ENCODE data around the gene HOXA3.

Gene HOXA3

DNA sequence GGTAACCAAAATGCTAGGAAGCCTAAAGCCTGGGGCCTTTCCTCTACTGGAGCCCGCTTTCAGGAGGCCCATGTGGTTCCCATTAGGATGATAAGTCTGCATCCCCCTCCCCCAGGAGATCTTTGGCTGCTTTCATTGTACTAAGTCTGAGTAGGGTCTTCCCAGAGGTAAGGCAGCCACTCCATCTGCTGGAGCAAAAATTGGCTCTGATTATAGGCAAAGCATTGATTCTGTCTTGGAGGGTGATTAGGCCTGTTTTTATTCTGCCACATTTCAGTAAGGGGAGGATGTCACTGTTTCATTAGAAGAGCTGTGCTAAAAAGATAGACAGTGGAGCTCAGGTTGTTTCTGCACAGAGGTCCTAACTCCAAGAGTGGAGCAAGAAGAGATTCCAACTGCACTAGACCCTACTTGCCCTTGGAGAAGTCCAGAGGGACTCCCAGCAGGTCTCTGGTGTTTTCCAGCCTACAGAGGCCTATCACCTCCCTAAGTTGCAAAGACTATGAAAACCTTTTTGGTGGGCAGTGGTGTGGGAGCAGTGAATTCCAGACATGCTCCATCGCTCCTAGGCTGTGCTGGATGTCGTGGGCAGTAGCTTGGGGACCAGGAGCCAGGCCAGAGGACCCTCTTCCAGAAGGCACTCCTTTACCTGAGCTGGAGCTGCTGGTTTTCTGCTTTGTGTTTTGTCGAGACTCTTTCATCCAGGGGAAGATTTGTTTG is 42.8 kb downstream of the HOXA3 start:
- TF ChIP-seq, protein P1, sequence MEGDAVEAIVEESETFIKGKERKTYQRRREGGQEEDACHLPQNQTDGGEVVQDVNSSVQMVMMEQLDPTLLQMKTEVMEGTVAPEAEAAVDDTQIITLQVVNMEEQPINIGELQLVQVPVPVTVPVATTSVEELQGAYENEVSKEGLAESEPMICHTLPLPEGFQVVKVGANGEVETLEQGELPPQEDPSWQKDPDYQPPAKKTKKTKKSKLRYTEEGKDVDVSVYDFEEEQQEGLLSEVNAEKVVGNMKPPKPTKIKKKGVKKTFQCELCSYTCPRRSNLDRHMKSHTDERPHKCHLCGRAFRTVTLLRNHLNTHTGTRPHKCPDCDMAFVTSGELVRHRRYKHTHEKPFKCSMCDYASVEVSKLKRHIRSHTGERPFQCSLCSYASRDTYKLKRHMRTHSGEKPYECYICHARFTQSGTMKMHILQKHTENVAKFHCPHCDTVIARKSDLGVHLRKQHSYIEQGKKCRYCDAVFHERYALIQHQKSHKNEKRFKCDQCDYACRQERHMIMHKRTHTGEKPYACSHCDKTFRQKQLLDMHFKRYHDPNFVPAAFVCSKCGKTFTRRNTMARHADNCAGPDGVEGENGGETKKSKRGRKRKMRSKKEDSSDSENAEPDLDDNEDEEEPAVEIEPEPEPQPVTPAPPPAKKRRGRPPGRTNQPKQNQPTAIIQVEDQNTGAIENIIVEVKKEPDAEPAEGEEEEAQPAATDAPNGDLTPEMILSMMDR (IDR thresholded peaks at IDR 0.05; ENCODE audit: low read depth, low read length): no peak
- no peak for DNase-seq
- H3K36me3 ChIP-seq: no peaks in the 10 kb centered on the region
- no peaks in the 10 kb centered on the region for H3K4me1 ChIP-seq
- no peaks in the 10 kb centered on the region for H3K9me3 ChIP-seq
- peaks cover 96% of the 10 kb centered on the region for H3K27me3 ChIP-seq
- no peak overlapping the region for H3K4me3 ChIP-seq (ENCODE audit: low read depth, low read length)

- no peaks in the 10 kb centered on the region for H3K36me3 ChIP-seq
- H3K4me1 ChIP-seq: no peaks in the 10 kb centered on the region
- TF ChIP-seq, protein P1 (IDR thresholded peaks at IDR 0.05; ENCODE audit: low read depth, low read length): no peak
- no peak overlapping the region for H3K4me3 ChIP-seq (ENCODE audit: low read depth, low read length)
- H3K9me3 ChIP-seq: no peaks in the 10 kb centered on the region
- peaks cover 100% of the 10 kb centered on the region for H3K27me3 ChIP-seq
- no peak for DNase-seq
These were observed 43.8 kb downstream of the HOXA3 start for GRCh38 chr7:27108390-27109127.

GRCh38 chr7:27107391-27108381 is 44.7 kb downstream of the HOXA3 start:
- DNase-seq: no peak
- no peaks in the 10 kb centered on the region for H3K4me1 ChIP-seq
- no peak overlapping the region for H3K4me3 ChIP-seq (ENCODE audit: low read depth, low read length)
- H3K9me3 ChIP-seq: no peaks in the 10 kb centered on the region
- TF ChIP-seq, protein P1 (IDR thresholded peaks at IDR 0.05; ENCODE audit: low read depth, low read length): no peak
- peaks cover 100% of the 10 kb centered on the region for H3K27me3 ChIP-seq
- no peaks in the 10 kb centered on the region for H3K36me3 ChIP-seq

DNA sequence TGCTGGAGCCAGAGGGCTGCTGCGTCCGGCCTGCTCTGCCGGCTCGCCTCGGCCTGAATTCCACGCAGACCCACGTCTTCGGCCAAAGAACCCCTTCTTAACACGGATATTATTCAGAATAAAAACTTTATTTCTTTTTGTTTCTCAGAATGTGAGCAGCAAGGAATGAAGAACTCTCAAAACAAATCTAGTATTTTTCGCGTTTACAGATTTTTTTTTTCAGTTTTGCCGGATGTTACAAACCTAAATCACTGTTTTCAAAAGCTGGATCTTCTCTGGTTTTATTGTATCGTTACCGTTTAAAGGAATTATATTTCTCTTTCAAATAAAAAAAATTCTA is 45.5 kb downstream of the HOXA3 start:
- H3K4me1 ChIP-seq: no peaks in the 10 kb centered on the region
- H3K27me3 ChIP-seq: peaks cover 100% of the 10 kb centered on the region
- no peak overlapping the region for H3K4me3 ChIP-seq (ENCODE audit: low read depth, low read length)
- DNase-seq: no peak
- TF ChIP-seq, protein P1 (IDR thresholded peaks at IDR 0.05; ENCODE audit: low read depth, low read length): no peak
- H3K9me3 ChIP-seq: no peaks in the 10 kb centered on the region; the same call in 1 of the 2 replicates
- no peaks in the 10 kb centered on the region for H3K36me3 ChIP-seq

GRCh38 chr7:27106181-27106900 is 46.0 kb downstream of the HOXA3 start:
- TF ChIP-seq, protein P1 (IDR thresholded peaks at IDR 0.05; ENCODE audit: low read depth, low read length): no peak
- Histone ChIP-seq H3K4me1 (no peaks in the 10 kb centered on the region), H3K4me3 (ENCODE audit: low read depth, low read length) (no peak overlapping the region), H3K9me3 (no peaks in the 10 kb centered on the region; the same call in 1 of the 2 replicates), H3K36me3 (no peaks in the 10 kb centered on the region), H3K27me3 (peaks cover 100% of the 10 kb centered on the region)
- DNase-seq: no peak
